Measurements from ENCODE around the gene SYT13. TPM values are rescaled to one million over a fixed set of nuclear protein-coding genes. Genes with fewer than 3 reads are reported as not detected.

The SYT13 gene
- total RNA-seq, 2 donors from 2014 or later: 0.89 TPM; not detected in 1

DNA sequence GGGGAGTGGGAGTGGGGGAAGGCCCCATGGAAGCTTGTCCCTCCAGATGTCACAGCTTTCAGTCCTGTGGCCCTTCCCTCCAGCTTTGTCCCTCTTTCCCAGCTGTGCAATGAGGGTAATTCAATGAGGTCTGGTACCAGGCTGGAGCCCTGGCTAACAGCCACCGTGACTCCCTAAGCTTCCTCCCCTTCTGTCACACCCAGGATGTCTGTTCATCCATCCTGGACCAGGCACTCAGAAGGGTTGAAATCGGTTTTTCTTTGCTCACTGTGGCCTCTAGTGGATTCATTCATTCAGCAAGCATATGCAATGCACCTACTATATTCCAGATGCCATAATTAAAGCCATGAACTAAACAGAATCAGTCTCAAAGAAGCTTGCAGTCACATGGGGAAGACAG is 38.7 kb downstream of the SYT13 start:
- Mint-ChIP-seq H3K27me3 (peaks cover 55% of the 10 kb centered on the region), H3K4me3 (no peak overlapping the region), H3K36me3 (ENCODE audit: low read depth) (no peaks in the 10 kb centered on the region), H3K4me1 (no peaks in the 10 kb centered on the region), H3K27ac (no peak overlapping the region)
- no peaks in the 10 kb centered on the region for H3K9me3 ChIP-seq (ENCODE audit: control insufficient read depth, low read length, poor library complexity, severe bottlenecking)
- no peak for DNase-seq
- ATAC-seq: no peak

DNA sequence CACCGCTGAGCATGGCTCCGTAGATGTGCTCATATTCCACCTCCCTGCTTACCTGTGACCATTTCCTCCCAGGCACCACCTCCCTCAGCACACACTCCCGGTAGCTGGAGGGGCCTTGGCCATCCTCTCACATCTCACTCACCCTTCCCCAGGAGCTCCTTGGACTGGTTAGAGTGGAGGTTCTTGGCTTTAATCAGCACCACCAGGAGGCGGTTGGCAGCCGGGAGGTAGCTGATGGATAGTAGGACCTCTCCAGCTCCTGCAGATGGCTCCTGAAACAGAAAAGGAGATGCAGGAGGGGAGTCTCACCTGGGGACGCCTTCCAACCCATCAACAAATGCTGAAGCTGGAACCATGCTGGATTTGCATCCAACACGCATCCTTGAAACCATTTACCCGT is 39.9 kb downstream of the SYT13 start:
- no peaks in the 10 kb centered on the region for H3K9me3 ChIP-seq (ENCODE audit: control insufficient read depth, low read length, poor library complexity, severe bottlenecking)
- DNase-seq (no peak), ATAC-seq (no peak)
- Mint-ChIP-seq H3K36me3 (ENCODE audit: low read depth) (no peaks in the 10 kb centered on the region), H3K27ac (no peak overlapping the region), H3K27me3 (peaks cover 46% of the 10 kb centered on the region), H3K4me1 (no peaks in the 10 kb centered on the region), H3K4me3 (no peak overlapping the region)

DNA sequence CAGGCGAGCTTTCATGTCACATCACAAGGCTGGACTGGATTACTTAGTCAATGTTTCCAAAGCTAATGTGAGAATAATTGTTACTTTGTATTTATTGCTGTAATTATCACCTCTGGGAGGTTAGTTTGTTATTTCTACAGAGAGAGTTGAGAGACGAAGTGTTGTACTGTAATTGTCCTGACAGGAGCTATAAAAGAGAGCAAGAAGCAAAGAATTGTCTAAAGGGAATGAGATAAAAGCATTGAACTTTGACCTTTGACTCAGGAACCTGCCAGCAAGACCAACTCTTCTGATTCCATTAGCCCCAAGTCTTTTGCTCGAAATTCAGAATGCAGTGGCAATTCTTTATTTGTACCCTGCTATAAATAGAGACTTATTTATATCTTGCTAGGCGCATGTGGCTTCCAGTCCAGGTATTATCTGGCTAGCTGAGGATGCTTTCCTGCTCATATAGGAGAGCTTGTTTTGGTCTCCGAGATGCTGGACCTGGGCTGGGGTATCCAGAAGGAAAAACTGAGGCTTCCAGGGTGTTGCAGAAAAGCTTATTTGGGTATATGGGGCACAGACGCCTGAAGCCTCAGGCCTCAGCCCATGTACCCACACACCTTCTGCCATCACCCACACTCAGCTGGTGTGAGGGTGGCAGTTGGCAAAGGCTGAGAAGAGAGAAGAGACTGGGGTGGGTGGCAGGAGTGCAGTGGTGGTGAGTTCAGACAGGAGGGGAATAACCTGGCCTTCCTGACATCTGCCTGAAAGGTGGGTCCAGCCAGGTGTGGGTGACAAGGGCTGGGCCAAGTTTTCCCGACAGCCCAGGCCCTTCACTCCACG is 40.7 kb downstream of the SYT13 start:
- no peak for ATAC-seq
- Mint-ChIP-seq H3K27me3 (peaks cover 44% of the 10 kb centered on the region), H3K27ac (no peak overlapping the region)

DNA sequence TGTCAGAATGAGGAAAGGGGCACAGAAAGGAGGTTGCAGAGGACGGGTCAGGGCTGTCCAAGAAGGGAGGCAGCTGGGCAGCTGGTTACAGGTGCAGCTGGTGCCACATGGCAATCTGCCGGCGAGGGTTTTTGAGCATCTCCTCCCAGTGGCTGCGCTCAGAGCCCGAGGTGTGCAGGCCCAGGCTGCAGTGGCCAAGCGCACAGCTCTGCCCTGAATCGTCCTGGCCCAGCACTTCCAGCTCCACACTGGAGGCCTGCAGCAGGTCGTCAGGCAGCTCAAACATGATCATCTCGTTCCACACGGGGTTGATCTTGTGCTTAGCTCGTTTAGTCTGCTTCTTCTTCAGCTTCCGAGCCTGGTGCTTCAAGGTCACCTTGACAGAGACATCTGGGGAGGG is 42.2 kb downstream of the SYT13 start:
- Mint-ChIP-seq H3K36me3 (ENCODE audit: low read depth) (no peaks in the 10 kb centered on the region), H3K27me3 (peaks cover 33% of the 10 kb centered on the region), H3K4me3 (no peak overlapping the region), H3K27ac (no peak overlapping the region), H3K4me1 (no peaks in the 10 kb centered on the region)
- H3K9me3 ChIP-seq (ENCODE audit: control insufficient read depth, low read length, poor library complexity, severe bottlenecking): no peaks in the 10 kb centered on the region
- DNase-seq (no peak), ATAC-seq (no peak)

More for the DNA sequence above, 40.7 kb downstream of the SYT13 start:
- Mint-ChIP-seq H3K4me1 (no peaks in the 10 kb centered on the region), H3K4me3 (no peak overlapping the region), H3K36me3 (ENCODE audit: low read depth) (no peaks in the 10 kb centered on the region)
- no peak for DNase-seq
- no peaks in the 10 kb centered on the region for H3K9me3 ChIP-seq (ENCODE audit: control insufficient read depth, low read length, poor library complexity, severe bottlenecking)

DNA sequence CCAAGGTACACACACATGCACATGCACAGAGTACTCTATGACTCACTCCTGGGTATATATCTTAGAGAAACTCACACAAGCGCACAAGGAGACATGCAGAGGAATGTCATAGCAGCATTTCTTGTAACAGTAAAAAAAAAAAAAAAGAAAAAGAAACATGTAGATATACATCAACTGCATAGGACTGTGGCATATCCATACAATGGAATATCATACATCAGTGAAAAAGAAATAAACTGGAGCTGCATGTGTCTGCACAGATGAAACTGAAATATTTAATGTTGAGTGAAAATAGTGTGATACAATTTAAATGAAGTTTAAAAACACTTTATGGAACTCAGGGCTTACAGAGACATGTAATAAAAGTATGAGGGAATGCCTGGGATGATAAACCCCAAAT is 46.4 kb downstream of the SYT13 start:
- DNase-seq (no peak), ATAC-seq (no peak)
- no peak overlapping the region for H3K27ac Mint-ChIP-seq
- H3K4me3 Mint-ChIP-seq: no peak overlapping the region
- H3K27me3 Mint-ChIP-seq: peaks cover 37% of the 10 kb centered on the region
- H3K36me3 Mint-ChIP-seq (ENCODE audit: low read depth): peaks cover 2% of the 10 kb centered on the region
- H3K4me1 Mint-ChIP-seq: no peaks in the 10 kb centered on the region
- H3K9me3 ChIP-seq (ENCODE audit: control insufficient read depth, low read length, poor library complexity, severe bottlenecking): no peaks in the 10 kb centered on the region

DNA sequence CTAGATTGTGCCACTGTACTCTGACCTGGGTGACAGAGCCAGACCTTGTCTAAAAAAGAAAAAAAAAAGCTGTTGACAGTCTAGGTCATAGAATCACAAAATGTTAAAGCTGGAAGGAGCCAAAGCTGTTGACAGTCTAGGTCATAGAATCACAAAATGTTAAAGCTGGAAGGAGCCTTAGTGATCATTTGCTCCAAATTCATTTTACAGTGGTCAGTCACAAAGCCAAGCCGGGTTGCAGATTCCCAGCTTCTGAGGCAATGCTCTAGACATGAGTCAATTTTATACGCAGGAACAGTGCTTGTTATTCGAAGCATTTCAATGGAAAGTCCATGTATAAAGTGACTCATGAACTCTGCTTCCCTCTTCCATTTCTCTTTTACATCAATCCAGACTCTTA is 47.4 kb downstream of the SYT13 start:
- ATAC-seq: no peak
- peaks cover 2% of the 10 kb centered on the region for H3K36me3 Mint-ChIP-seq (ENCODE audit: low read depth)
- H3K27ac Mint-ChIP-seq: no peak overlapping the region
- H3K9me3 ChIP-seq (ENCODE audit: control insufficient read depth, low read length, poor library complexity, severe bottlenecking): no peaks in the 10 kb centered on the region
- no peak overlapping the region for H3K4me3 Mint-ChIP-seq
- no peak for DNase-seq
- peaks cover 37% of the 10 kb centered on the region for H3K27me3 Mint-ChIP-seq
- no peaks in the 10 kb centered on the region for H3K4me1 Mint-ChIP-seq

DNA sequence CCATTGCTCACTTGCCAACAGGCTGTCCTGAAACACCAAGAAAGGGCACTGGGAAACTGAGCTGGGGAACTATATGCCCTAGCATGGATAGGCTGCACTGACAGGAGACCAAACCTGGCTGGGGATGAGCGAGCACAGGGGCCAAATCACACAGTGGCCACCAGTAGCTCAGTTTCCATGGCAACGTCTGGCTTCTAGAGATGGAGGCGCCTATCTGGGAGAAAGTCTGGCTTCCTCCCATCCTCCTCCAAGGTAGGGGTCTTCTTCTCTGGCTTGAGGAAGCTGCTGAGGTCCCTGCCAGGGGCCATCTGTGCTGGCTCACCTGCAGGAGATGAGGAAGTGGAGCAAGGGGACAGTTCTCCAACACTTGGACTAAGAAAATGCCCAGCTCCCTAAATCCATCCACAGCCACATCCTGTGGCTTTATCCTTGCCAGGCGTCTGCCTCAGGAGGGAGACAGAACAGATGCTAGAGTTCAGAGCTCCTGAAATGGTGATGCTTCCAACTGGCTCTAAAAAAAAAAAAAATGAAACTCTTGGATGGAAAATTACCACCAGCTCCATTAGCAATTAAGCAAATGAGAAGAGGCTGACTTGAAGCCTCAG is 48.3 kb downstream of the SYT13 start:
- DNase-seq (no peak), ATAC-seq (no peak)
- Mint-ChIP-seq H3K4me3 (no peak overlapping the region), H3K27me3 (peaks cover 37% of the 10 kb centered on the region), H3K4me1 (peaks cover 3% of the 10 kb centered on the region), H3K27ac (no peak overlapping the region), H3K36me3 (ENCODE audit: low read depth) (peaks cover 2% of the 10 kb centered on the region)
- H3K9me3 ChIP-seq (ENCODE audit: control insufficient read depth, low read length, poor library complexity, severe bottlenecking): no peaks in the 10 kb centered on the region

DNA sequence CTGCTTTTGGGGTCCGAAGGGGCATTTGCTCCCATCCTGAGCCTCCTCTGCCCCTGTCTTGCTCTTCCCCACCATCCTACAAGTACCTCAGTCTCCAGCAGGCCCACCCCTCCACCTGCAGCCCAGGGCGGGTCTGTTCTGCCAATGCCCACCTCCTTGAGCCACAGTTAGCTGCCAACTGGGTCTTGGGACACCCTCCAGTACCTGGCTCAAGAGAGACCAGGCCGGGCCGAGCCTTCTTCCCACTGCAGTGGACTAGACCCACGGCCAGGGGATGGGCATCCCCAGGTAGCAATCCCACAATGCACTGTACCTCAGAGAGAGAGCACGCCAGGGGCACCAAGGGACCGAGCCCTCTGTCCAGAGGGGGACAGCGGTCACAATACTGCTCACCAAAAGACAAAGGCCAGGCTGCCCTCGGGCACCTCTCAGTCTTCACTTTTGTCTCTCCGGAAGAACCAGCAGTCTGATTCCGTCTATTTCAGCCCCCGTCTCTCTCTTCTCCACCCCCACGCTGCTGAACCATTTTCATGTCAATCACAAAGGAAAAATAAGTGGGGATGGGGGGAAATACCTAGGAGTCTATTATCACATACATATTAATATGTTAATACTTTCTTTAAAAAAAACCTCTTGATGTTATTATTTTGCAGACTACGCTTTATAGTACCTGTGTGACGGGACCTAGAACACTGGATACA is 51.7 kb downstream of the SYT13 start:
- Mint-ChIP-seq H3K27me3 (peaks cover 33% of the 10 kb centered on the region), H3K36me3 (ENCODE audit: low read depth) (peaks cover 2% of the 10 kb centered on the region)
- DNase-seq: no peak

DNA sequence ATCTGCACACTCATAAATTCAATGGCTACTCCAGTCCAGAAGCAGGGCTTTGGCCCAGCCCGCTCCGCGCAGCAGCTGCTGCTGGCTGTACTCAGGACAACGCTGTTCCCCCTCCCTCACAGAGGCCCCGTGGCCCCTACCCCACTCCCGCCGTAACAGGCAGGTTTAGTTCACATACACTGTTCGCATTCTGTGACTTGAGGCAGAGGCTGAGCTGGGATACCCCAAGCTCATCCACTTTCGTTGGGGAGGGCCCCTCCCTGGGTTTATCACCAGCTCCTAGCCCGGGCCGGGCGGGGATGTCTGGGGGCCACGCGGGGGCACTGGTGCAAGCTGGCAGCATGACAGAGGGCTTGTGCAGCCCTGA is 52.4 kb downstream of the SYT13 start:
- Mint-ChIP-seq H3K4me1 (peaks cover 6% of the 10 kb centered on the region), H3K4me3 (no peak overlapping the region), H3K27me3 (peaks cover 33% of the 10 kb centered on the region), H3K36me3 (ENCODE audit: low read depth) (peaks cover 2% of the 10 kb centered on the region), H3K27ac (no peak overlapping the region)
- DNase-seq: no peak
- no peak for ATAC-seq
- H3K9me3 ChIP-seq (ENCODE audit: control insufficient read depth, low read length, poor library complexity, severe bottlenecking): no peaks in the 10 kb centered on the region

More for the DNA sequence above, 51.7 kb downstream of the SYT13 start:
- peaks cover 5% of the 10 kb centered on the region for H3K4me1 Mint-ChIP-seq
- ATAC-seq: no peak
- no peak overlapping the region for H3K27ac Mint-ChIP-seq
- no peak overlapping the region for H3K4me3 Mint-ChIP-seq
- no peaks in the 10 kb centered on the region for H3K9me3 ChIP-seq (ENCODE audit: control insufficient read depth, low read length, poor library complexity, severe bottlenecking)

DNA sequence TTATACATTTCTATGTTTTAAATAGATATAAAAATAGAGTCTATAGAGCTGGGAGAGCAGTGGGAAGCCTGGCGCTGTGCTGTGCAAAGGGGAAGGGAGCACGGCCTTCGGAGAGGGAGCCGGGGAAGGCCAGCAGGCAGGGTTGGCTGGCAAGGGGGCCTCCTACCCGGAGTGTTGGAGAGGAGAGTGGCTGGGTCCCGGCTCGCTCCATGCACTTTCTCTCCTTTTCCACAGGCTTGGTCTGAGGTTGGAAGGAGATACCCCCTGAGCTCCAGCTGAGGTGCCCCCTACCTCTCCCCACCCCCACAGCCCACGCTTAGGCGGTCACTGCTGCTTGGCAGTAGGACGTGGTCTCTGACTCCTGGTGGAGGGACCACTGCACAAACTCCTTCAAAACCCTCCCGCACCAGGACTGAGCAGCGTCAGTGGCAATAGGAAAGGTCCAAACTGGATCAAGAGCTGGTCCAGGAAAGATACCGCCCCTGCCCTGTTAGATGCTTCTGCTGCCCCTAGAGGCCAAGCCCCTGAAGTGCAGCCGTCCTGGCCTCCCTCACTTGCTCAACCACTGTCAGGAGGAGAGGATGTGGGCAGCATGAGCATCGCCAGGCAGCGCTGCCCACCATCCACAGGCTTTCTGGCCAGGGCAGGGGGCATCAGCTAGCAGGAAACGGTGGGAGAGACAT is 52.9 kb downstream of the SYT13 start:
- H3K9me3 ChIP-seq (ENCODE audit: control insufficient read depth, low read length, poor library complexity, severe bottlenecking): no peaks in the 10 kb centered on the region
- H3K4me1 Mint-ChIP-seq: peaks cover 6% of the 10 kb centered on the region
- H3K4me3 Mint-ChIP-seq: no peak overlapping the region
- H3K27ac Mint-ChIP-seq: no peak overlapping the region
- peaks cover 2% of the 10 kb centered on the region for H3K36me3 Mint-ChIP-seq (ENCODE audit: low read depth)
- peaks cover 31% of the 10 kb centered on the region for H3K27me3 Mint-ChIP-seq
- peak; percentile 26 to 48 (median 30) for DNase-seq
- peak; percentile 76 for ATAC-seq

DNA sequence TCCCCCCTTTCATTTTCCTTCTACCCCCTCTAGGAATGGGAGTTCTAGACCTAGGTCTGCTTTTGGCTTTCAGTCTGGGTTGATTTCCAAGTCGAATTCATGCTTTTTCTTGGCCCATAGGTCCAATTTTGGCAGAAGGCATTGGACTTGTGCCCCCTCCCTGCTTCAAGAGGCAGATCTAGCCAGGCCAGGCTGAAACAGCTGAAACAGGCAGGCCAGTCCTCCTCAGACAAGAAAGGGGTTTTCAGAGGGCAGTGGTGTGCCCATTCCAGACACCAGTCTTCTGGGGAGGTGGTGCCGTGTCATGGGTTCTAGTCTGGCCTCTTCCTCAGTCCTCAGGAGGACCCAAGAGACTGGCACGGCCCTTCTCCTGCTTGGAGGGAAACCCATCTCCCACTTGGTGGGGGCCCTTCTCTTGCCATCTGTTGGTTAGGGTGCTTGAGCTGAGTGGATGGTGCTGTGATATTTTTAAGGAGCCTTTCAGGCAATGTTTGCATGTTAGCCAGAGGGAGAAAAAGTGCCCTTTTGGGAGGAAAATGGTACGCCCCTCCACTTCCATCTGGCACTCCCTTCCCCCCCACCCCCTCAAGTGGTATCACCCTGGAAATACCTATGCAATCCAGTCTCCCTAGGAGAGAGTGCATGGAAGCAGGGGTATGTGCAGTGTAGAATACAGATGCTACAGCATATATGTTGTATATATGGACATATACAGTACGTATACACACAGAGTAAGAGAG is 53.6 kb downstream of the SYT13 start:
- no peak overlapping the region for H3K4me3 Mint-ChIP-seq
- H3K36me3 Mint-ChIP-seq (ENCODE audit: low read depth): peaks cover 2% of the 10 kb centered on the region

DNA sequence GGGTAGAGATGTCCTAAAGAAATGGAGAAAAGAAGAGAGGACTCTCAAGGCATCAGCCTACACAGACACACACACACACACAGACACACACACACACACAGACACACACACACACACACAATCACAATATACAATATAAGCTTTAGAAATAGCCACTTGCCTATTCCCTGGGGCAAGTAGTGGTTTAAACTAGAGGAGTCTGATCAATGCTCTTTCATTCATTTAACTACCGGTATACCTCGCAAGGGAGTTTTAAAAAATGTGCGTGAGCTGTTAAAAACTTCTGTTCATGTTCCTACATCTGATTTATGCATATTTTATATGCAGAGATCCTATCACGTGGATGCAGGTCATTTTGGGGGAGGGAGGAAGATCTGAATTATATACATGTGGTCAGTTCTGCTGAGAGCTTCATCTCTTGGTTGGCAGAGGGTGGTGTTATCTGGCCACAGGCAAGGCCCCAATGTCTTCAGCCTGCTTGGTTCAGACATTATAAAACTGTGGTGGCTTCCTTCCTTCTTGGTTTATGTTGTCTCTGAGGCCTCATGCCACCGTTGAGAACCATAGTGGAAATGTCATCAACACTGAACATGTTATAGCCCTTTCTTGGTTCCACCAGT is 56.6 kb downstream of the SYT13 start:
- H3K9me3 ChIP-seq (ENCODE audit: control insufficient read depth, low read length, poor library complexity, severe bottlenecking): no peaks in the 10 kb centered on the region
- Mint-ChIP-seq H3K4me3 (no peak overlapping the region), H3K27me3 (no peaks in the 10 kb centered on the region), H3K4me1 (peaks cover 6% of the 10 kb centered on the region), H3K27ac (no peak overlapping the region), H3K36me3 (ENCODE audit: low read depth) (peaks cover 4% of the 10 kb centered on the region)
- DNase-seq (no peak), ATAC-seq (no peak)

More for the DNA sequence above, 53.6 kb downstream of the SYT13 start:
- H3K27me3 Mint-ChIP-seq: peaks cover 23% of the 10 kb centered on the region
- ATAC-seq (no peak), DNase-seq (no peak)
- no peak overlapping the region for H3K27ac Mint-ChIP-seq
- no peaks in the 10 kb centered on the region for H3K9me3 ChIP-seq (ENCODE audit: control insufficient read depth, low read length, poor library complexity, severe bottlenecking)
- peaks cover 6% of the 10 kb centered on the region for H3K4me1 Mint-ChIP-seq

Measured in T-helper 17 cell (primary cell).